ENCODE data around the gene BANK1.

GRCh38 chr4:101780284-101780683 lies 10.2 kb upstream of the BANK1 start:
- TF ChIP-seq CTCF (IDR thresholded peaks at IDR 0.05) (no peak), USF1 (IDR thresholded peaks at IDR 0.05; ENCODE audit: borderline replicate concordance, low read depth) (no peak), EP300 (IDR thresholded peaks at IDR 0.05; ENCODE audit: borderline replicate concordance in 1 of 2, low read depth in 1 of 2, low read length in 1 of 2) (no peak), SIN3A (IDR thresholded peaks at IDR 0.05; ENCODE audit: borderline replicate concordance, low read depth, low read length) (no peak)
